ENCODE measurements around the gene NOTUM.
A peak's percentile ranks its signal among the peaks of the same experiment; 100 is the strongest.

The NOTUM gene

GRCh38 chr17:81926451-81927151 lies 34.4 kb downstream of the NOTUM start:
- Mint-ChIP-seq H3K27ac (peak overlapping the region; percentile 94), H3K27me3 (ENCODE audit: low read depth, poor library complexity) (no peaks in the 10 kb centered on the region), H3K4me1 (peaks cover 53% of the 10 kb centered on the region), H3K4me3 (peak overlapping the region; percentile 80), H3K36me3 (ENCODE audit: low read depth) (no peaks in the 10 kb centered on the region), H3K9me3 (no peaks in the 10 kb centered on the region)
- TF ChIP-seq, protein P1, sequence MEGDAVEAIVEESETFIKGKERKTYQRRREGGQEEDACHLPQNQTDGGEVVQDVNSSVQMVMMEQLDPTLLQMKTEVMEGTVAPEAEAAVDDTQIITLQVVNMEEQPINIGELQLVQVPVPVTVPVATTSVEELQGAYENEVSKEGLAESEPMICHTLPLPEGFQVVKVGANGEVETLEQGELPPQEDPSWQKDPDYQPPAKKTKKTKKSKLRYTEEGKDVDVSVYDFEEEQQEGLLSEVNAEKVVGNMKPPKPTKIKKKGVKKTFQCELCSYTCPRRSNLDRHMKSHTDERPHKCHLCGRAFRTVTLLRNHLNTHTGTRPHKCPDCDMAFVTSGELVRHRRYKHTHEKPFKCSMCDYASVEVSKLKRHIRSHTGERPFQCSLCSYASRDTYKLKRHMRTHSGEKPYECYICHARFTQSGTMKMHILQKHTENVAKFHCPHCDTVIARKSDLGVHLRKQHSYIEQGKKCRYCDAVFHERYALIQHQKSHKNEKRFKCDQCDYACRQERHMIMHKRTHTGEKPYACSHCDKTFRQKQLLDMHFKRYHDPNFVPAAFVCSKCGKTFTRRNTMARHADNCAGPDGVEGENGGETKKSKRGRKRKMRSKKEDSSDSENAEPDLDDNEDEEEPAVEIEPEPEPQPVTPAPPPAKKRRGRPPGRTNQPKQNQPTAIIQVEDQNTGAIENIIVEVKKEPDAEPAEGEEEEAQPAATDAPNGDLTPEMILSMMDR (IDR thresholded peaks at IDR 0.05), result no peak
- peak; percentile 69 for DNase-seq

- Mint-ChIP-seq H3K9me3 (no peaks in the 10 kb centered on the region), H3K27ac (peak overlapping the region; percentile 94), H3K27me3 (ENCODE audit: low read depth, poor library complexity) (no peaks in the 10 kb centered on the region), H3K4me3 (peak overlapping the region; percentile 80), H3K4me1 (peaks cover 56% of the 10 kb centered on the region), H3K36me3 (ENCODE audit: low read depth) (peaks cover 5% of the 10 kb centered on the region)
- TF ChIP-seq, protein P1 (IDR thresholded peaks at IDR 0.05), result no peak
- no peak for DNase-seq
Observed at GRCh38 chr17:81925860-81926450, 35.0 kb downstream of the NOTUM start.

GRCh38 chr17:81924557-81925532 lies 36.1 kb downstream of the NOTUM start:
- peak overlapping the region; percentile 90 for H3K27ac Mint-ChIP-seq
- H3K36me3 Mint-ChIP-seq (ENCODE audit: low read depth), result peaks cover 6% of the 10 kb centered on the region
- DNase-seq, result no peak
- H3K4me3 Mint-ChIP-seq, result peak overlapping the region; percentile 80
- TF ChIP-seq, protein P1 (IDR thresholded peaks at IDR 0.05), result no peak
- peaks cover 54% of the 10 kb centered on the region for H3K4me1 Mint-ChIP-seq
- H3K27me3 Mint-ChIP-seq (ENCODE audit: low read depth, poor library complexity), result no peaks in the 10 kb centered on the region
- no peaks in the 10 kb centered on the region for H3K9me3 Mint-ChIP-seq

GRCh38 chr17:81923302-81924260 lies 37.4 kb downstream of the NOTUM start:
- TF ChIP-seq, protein P1 (IDR thresholded peaks at IDR 0.05), result no peak
- no peaks in the 10 kb centered on the region for H3K27me3 Mint-ChIP-seq (ENCODE audit: low read depth, poor library complexity)
- H3K27ac Mint-ChIP-seq, result peak overlapping the region; percentile 96
- no peaks in the 10 kb centered on the region for H3K9me3 Mint-ChIP-seq
- H3K4me1 Mint-ChIP-seq, result peaks cover 49% of the 10 kb centered on the region
- peak overlapping the region; percentile 72 for H3K4me3 Mint-ChIP-seq
- peak; percentile 72 for DNase-seq
- H3K36me3 Mint-ChIP-seq (ENCODE audit: low read depth), result peaks cover 6% of the 10 kb centered on the region

GRCh38 chr17:81922566-81923301 lies 38.3 kb downstream of the NOTUM start:
- H3K4me3 Mint-ChIP-seq, result no peak overlapping the region
- no peak for DNase-seq
- TF ChIP-seq, protein P1 (IDR thresholded peaks at IDR 0.05), result no peak
- H3K27ac Mint-ChIP-seq, result no peak overlapping the region
- no peaks in the 10 kb centered on the region for H3K27me3 Mint-ChIP-seq (ENCODE audit: low read depth, poor library complexity)
- peaks cover 6% of the 10 kb centered on the region for H3K36me3 Mint-ChIP-seq (ENCODE audit: low read depth)
- H3K4me1 Mint-ChIP-seq, result peaks cover 54% of the 10 kb centered on the region
- no peaks in the 10 kb centered on the region for H3K9me3 Mint-ChIP-seq
